H4 (cell line): ENCODE results near the gene LDLRAD2. TPM values are rescaled to one million over a fixed set of nuclear protein-coding genes. Genes with fewer than 3 reads are reported as not detected.
"Not testable (repeated sequence)": the region's sequence is repeated elsewhere in the genome, so short reads cannot be mapped to it uniquely, and the experiment has no call there.

Experiments
- DNase-seq: peaks from one replicate; pipeline ENCODE4 v3.0.0-alpha.2; 2015; ENCODE audit warnings: low spot score
- total RNA-seq: library from RNA; depleted of rRNA; stranded (reverse); fragments of >200 nt; shearing (Covaris generic); gene quantifications from 2 replicates; pipeline ENCODE4 v1.2.3, GENCODE V29; 2014

The LDLRAD2 gene
- total RNA-seq, 1 experiment from 2014 or later = not detected

DNA sequence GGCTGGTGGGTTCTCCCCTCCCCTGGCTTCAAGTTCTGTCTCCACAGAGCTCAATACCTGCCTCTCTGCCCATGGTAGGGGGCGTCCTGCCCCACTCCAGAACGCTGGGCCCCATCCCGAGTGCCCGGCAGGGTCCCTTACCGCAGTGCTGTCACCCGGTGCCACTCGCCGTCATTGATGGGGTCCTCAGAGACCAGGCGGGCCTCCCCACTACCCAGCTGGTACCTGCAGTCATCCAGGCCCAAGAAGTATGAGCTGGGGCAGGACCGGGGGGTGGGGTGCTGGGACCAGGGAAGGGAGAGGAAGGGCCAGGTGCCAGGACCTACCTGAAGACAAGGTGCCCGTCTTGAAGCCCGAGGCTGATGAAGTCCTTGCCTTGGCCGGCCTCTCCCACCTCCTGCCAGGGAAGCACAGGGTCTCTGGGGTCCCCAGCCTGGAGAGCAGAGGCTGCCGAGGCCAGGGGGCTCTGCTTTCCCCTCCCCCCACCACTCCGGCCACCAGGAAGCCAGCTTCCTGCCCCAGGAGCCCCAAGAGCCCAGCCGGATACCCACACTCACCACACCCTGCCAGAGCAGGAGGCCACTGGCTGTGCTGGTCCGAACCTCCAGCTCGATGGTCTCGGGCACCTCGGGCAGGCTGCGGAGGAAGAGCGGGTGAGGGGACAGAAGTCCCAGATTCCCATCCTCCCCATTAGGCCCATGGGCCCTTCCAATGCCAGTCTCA, 12.1 kb downstream of the LDLRAD2 start:
- no peak for DNase-seq

DNA sequence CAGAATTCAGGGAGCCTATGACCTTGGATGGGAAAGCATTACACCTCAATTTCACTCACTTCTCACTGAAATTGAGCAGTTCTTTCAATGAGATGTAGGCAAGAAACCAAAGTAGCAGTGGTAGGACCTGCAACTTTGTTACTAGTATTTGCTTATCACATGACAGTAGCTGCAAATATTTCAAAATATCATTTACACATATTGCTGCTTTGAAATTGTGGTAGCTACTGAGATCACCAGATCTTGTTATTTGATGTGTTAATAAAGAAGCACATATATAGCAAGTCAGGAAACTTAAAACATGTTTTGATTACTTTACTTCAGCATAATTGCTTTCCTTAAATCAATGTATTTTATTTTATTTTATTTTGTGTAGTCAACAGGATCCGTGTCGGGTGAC, 12.9 kb downstream of the LDLRAD2 start:
- no peak for DNase-seq

DNA sequence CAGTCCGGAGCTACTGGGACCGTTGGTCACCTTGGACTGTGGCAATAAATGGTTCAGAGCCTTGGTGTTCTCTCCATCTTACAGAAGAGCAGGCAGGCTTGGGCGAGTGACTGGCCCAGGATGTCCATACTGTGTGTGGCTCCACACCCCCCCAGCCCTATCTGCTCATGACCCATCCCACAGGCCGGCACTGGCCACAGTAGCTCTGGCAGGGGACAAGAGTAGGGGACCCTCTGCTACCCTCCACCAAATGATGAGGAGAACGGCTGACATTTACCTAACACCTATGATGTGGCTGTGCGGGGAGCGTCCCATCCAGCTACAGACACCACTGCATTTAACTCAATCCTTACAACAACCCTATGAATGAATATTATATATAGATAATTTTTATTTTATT, 13.3 kb downstream of the LDLRAD2 start:
- DNase-seq = no peak

DNA sequence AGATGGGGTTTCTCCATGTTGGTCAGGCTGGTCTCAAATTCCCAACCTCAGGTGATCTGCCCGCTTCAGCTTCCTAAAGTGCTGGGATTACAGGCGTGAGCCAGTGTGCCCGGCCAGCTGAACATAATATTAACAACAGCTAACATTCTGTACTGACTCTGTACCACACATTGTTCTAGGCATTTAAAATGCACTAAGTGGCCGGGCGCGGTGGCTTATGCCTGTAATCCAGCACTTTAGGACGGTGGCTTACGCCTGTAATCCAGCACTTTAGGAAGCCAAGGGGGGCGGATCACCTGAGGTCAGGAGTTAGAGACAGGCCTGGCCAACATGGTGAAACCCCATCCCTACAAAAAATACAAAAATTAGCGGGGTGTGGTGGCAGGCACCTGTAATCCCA, 14.6 kb downstream of the LDLRAD2 start:
- not testable (repeated sequence) for DNase-seq

DNA sequence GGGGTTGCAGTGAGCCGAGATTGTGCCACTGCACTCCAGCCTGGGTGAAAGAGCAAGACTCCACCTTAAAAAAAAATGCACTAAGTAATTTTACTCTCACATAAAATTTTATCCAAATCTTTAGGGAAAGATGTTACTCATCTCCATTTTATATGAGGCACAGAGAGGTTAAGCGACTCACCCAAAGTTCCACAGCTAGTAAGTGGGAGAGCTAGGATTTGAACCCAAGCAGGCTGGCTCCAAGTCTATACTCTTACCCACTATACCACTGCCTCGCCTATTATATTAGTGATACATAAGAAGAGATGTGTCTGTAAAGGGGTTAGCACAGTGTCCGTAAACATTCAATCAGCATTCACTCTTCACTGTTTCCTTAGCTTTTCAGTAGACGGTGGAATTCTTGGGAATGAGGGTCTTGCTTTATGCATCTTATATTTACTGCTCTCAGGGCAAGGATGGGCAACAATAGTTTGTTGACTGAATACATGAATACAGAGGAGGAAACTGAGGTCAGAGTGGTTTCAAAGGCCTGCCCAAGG, 15.1 kb downstream of the LDLRAD2 start:
- no peak for DNase-seq

DNA sequence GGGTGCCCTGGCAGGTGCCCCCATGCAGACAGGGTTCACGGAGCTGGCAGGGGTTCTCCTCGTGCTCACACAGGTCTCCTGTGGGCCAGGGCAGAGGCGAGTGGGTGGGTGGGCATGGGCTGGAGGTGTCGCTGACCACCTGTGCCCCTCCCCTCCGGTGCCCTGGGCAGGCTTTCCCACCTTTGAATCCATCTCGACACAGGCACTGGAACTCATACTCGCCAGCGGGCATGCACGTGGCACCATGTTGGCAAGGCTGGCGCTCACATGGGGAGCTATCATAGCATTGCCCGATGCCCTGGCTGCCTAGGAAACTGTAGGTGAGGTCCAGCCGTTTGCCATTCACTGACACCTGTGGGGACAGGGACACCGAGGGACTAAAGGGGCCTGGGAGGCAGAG, 16.0 kb downstream of the LDLRAD2 start:
- no peak for DNase-seq

DNA sequence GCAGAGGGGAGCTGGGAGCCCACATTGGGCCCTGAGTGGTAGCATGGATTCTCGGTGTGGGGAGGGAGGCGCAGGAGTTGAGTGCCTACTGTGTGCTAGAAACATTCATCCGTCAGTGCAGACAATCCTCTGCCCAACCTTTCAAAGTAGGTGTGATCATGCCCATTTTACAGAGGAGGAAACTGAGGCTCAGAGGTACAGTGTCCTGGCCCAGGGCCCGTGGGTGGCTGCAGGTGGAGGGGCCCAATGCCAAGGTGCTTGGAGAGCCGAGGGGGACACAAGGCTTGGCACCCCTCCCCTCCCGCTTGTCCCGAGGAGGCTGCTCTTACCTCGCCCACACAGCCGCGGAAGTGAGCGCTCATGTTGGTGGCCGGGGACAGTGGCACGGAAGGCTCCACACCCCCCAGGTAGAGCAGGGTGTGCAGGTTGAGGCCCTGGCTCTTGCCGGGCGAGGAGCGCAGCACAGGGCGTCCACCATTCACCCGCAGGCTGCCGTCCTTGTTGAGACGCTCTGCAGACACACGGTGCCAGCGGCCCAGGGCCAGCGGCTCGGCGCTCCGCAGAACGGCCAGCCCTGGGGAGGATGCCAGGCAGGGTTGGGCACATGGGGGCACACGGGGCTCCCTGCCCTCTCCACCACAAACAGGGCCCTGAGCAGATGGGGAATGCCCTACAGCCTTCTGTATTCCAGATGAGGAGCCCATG, 16.6 kb downstream of the LDLRAD2 start:
- no peak for DNase-seq

DNA sequence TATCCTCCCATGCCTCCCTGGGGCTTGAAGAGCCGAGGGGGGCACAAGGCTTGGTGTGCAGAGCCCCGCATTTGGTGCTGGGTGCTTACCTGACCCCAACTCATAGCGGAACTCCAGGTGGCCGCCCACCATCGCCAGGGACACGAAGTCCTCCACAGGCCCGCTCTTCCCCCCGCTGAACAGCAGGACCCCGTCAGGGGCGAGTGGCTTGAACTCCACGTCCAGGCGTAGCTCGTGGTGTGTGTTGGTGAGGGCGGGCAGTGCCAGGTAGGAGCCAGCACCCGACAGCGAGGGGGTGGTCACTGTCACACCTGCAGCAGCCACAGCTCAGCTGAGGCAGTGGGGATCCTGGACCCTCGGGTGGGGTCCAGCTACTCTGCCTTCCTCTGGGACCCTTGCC, 17.2 kb downstream of the LDLRAD2 start:
- no peak for DNase-seq

DNA sequence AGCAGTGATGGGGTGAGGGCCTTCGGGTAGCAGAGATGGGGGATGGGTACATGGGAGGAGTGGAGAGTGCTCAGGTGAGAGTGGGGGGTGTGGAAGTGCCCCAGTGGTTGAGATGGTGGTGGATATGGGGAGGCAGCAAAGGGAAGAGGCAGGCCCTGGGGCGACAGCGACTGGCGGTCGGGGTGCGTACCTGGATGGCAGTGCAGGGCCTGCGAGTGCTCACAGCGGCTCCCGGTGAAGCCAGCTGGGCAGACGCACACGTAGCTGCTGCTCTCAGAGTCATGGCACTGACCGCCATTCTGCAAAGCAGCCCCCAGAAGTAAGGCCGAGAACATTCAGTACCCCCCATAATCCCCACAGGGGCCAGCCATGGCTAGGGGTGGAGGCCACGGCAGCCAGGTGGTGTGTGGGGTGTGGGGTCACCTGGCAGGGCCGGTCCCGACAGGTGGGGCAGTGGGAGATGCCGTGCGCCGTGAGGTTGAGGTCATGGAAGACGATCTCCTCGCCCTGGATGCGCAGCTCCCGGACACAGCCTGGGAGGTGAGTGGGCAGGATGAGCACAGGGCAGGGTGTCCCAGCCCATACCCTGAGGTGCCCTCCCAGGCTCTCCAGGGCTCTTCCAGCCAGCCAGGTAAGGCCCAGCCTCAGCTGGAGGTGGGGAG, 18.9 kb downstream of the LDLRAD2 start:
- DNase-seq = no peak

DNA sequence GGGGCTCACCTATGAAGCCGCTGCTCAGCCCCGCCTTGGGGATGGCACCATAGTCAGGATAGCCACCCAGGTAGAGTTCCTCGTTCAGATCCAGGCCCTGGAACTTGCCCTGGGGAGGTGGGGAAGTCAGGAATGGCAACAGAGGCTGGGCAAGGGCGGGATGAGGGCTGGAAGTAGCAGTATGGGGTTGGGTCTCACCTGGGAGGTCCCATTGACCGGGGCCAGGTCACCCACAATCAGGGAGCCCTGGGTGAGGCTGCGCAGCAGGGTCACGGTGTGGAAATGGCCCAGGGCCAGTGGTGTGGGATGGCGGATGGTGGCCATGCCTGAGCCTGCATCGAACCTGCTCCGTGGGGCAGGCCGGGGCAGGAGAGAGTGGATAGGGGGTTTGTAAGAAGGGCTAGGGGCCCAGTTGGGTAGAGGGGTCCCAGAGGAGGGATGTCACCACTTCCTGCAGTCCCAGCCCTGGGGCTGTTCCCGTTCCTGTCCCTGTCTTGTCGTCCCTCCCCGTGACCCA, 19.4 kb downstream of the LDLRAD2 start:
- no peak for DNase-seq

DNA sequence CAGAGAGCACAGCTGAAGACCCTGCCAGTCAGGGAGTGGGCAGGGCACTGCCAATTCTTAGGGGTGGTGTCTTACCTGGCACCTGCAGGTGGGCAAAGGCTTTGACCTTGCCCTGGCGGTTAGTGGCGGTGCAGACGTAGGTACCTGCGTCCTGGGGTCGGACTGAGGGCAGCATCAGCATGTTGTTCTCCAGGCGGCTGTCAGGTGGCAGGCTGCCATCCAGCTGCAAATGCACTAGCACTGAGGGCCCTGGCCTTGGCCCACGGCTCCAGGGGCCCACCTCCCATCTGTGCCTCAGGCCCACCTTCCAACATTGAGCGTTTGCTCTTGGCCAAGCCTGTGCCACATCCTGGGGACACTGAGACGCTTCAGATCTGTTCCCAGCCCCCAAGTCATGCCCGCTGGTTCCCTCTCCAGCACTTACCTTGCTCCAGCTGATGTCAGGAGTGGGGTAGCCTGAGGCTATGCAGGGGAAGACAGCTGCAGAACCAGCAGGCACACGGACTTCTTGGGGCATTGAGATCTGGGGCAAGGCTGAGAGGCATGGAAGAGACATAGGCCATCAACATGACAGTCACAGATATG, 21.4 kb downstream of the LDLRAD2 start:
- no peak for DNase-seq

DNA sequence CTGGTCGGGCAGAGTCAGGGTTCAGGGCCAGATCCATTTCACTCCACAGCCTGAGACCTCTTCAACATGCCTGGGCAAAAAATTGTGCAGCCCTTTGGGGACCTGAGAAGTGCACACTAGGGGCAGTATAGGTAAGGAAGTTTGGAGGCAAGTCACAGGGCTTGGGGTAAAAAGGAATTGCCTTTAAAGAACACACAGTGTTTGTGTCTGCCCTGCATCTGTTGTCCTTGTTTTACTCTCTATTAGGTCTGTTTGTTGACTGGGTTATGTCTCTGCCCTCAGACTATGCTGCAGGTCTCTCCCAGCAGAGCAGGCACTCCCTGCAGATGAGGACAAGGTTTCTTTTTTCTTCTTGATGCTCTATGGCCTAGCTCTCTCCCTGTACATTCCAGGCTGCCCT, 22.0 kb downstream of the LDLRAD2 start:
- DNase-seq = no peak

DNA sequence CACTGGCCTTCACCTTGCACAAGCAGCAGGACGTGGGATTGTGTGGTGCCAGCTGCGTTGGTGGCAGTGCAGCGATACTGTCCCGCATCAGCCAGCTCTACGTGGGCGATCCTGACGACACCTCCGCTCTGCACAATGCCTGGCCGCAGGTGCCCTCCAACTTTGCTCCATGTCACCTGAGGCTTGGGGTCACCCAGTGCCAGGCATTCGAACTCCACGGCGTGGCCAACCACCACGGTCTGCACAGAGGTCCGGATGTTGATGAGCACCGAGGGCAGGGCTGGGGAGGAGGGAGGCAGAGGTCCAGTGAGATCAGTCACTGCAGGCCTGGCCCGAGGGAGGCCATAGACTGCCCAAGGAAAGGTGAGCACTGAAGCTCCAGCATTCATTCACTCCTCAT, 22.6 kb downstream of the LDLRAD2 start:
- no peak for DNase-seq

DNA sequence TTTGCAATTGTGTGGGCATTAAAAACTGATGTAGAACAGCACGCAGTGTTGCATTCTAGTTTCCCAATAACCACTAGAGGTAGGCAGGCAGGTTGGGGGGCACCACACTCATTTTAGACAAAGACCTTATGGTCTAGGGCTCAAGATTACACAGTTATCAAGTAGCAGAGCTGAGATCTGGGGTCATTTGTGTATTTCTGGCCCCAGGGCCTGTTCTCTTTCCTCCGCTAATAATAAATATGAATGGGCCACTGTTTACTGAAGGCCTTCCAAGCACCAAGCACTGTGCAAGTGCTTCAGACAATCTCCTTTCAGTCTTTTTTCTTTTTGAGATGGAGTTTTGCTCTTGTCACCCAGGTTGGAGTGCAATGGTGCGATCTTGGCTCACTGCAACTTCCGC, 23.9 kb downstream of the LDLRAD2 start:
- DNase-seq = no peak

DNA sequence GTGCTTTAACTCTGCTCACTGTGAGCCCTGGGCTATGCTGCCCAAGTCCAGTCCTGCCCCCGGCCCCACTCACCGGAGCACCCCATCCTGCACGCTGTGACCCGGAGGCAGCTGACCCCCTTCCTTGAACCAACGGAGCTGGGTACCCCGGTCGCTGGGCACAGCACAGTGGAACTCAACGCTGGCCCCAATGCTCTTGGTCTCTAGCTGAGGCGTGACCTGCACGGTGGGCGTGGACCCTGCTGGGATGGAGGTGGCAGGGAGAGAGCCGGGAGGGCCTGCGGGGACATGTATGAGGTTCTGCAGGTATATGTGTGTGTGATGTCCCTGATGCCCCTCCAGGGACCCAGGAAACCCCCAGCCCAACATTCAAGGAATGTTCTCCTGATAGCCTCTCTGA, 24.7 kb downstream of the LDLRAD2 start:
- DNase-seq = no peak

DNA sequence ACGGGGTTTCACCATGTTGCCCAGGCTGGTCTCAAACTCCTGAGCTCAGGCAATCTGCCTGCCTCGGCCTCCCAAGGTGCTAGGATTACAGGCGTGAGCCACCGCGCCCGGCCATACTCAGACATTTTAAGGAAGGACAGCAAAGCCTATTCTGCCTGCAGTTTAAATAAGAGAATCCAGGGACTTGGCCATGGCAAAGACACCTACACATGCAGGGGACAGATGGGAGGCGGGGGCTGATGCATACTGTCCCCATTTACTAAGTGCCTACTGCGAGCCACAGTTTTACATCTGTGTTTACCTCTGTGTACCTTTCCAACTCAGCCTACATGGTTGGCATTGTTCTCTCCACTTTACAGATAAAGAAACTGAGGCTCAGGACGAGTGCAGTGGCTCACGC, 25.4 kb downstream of the LDLRAD2 start:
- DNase-seq = no peak

DNA sequence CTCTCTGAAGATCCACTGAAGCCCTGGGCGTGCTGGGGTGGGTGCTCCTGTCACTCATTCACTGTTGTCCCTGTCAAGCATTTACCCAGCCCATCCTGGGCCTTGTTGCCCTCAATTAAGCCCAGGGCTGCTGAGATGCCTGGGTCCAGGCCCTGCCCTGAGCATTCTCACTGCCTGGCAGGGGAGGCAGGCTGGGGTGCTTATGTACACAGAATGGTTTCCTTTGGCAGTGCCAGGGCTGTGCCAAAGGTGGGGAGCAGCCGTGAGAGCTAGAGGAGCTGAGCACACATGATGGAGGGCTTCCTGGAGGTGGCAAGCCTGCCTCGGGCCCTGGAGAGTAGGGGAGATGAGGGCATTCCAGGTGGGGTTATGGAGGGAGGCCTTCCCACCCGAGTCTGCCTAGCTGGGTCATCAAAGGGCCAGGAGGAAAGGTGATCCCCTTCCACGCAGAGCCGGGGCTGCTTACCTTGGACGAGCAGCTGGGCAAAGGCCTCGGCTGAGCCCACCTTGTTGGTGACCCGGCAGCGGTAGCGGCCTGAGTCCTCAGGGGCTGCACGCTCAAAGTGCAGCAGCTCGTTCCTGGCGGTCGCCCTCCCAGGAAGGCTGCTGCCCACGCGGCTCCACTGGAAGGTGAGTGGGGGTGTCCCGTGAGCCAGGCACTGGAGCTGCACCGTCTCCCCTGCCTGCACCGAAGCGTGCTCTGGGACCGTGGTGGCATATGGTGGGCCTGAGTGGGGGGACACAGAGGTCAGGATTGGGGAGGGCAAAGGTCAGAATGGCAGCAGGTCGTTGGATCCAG, 26.5 kb downstream of the LDLRAD2 start:
- DNase-seq = no peak

DNA sequence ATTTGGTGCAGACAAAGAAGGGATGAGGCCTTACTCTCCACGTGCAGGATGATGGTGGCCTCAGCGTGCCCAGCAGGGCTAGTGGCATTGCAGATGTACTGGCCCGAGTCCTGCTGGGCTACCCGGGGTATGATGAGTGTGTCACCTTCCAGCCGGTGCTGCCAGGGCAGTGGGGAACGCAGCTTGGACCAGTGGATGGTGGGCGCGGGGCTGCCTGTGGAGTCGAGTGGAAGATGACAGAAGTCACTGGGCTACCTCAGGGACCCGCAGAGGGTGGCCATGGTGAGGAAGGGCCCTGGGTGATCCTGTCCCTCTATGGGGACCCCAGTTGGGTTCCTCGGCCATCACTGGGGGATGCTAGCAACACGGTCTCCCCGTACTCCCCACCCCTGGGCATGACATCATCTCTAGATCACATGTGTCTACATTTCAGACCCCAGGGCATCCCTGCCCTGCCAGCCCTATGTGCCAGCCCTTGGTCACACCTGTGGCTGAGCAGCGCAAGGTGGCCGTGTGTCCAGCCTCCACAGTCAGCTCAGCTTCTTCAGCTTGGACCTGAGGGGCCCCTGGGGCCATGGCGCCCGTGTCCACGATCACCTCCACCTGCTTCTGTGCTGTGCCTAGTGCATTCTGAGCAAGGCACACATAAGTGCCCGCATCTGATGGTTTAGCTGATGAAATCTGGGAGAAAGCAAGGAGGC, 27.4 kb downstream of the LDLRAD2 start:
- no peak for DNase-seq

DNA sequence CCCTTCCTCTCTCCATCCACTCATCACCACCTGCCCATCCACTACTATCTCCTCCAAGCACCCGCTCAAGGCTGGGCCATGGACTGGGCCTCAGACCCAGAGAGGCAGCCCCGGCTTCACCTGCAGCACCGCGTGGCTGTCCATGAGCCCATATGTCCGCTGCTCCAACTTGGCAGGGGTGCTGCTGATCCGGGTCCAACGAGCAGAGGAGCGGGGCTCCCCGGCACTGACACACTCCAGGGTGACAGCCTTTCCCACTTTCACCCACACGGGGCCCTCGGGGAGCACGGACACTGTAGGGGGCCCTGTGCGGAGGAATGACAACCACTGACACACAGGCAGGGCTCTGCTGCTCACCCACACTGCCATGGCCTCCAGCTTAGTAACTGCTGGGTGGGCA, 28.9 kb downstream of the LDLRAD2 start:
- no peak for DNase-seq

DNA sequence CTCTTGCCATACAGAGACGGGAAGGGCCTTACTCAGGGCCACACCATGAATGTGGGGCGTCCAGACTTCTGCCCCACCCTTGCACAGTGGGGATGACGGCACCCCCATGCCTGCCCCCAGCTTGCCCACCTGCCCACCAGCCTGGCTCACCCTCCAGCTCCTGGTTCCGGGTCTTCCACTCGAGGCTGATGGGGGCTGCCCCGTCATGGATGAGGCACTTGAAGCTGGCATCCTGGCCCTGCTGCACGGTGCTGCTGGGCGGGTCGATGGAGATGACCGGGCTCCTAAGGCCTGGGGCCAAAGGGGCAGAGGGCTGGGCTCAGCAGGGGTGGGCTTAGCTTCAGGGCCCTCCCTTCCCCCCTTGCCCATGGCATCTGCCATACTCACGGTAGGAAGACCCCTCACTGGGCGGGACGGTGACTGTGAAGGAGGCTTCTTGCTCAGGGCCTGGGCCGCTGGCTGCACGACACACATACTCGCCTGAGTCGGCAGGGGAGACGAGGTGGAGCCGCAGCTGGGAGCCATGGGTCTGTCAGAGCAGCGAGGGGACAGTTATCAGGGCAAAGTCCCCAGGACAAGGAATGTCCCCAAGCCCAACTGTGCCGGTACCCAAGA, 29.9 kb downstream of the LDLRAD2 start:
- DNase-seq = no peak
